HL-60 (cell line): ENCODE data around the gene CCM2.

Experiments used
- DNase-seq, 2 experiments: peaks; one replicate each; pipeline ENCODE4 v3.0.0-alpha.2; 2010 to 2020; ENCODE audit warnings: low read depth in 1 of 2, low spot score in 1 of 2
- H3K27ac ChIP-seq: fragments of 250-450 bp; sonication (Bioruptor Pico); replicated peaks from 2 replicates; pipeline ENCODE4 v1.5.1; 2020; ENCODE audit warnings: mild to moderate bottlenecking, moderate library complexity
- H3K27me3 ChIP-seq: fragments of 250-450 bp; sonication (Bioruptor Pico); 2 replicates; pipeline ENCODE4 v1.5.1; 2021; ENCODE audit warnings: mild to moderate bottlenecking, moderate library complexity; ENCODE audit not compliant: insufficient read depth, poor library complexity, severe bottlenecking
- H3K4me3 ChIP-seq: replicated peaks from 2 replicates; pipeline ENCODE4 v1.5.1; 2011; ENCODE audit warnings: mild to moderate bottlenecking, control low read depth, low read length; ENCODE audit not compliant: insufficient read depth
- GABPA ChIP-seq: IDR thresholded peaks from 2 replicates; pipeline ENCODE4 v1.6.1; 2012; ENCODE audit warnings: low read depth
- POLR2AphosphoS5 ChIP-seq: IDR thresholded peaks from 2 replicates; pipeline ENCODE4 v1.6.1; 2012; ENCODE audit warnings: low read depth
- SPI1 ChIP-seq: IDR thresholded peaks from 2 replicates; pipeline ENCODE4 v1.6.1; 2012; ENCODE audit warnings: low read depth, mild to moderate bottlenecking, borderline replicate concordance
- TF ChIP-seq, protein P1 (sequence below): IDR thresholded peaks from one replicate; pipeline ENCODE4 v1.5.1; 2011; ENCODE audit warnings: low read length, control low read depth, inconsistent platforms; ENCODE audit not compliant: insufficient read depth
- TF ChIP-seq, protein P2 (sequence below): IDR thresholded peaks from 2 replicates; pipeline ENCODE4 v1.6.1; 2012; ENCODE audit warnings: low read depth; ENCODE audit not compliant: insufficient replicate concordance

Gene CCM2

DNA sequence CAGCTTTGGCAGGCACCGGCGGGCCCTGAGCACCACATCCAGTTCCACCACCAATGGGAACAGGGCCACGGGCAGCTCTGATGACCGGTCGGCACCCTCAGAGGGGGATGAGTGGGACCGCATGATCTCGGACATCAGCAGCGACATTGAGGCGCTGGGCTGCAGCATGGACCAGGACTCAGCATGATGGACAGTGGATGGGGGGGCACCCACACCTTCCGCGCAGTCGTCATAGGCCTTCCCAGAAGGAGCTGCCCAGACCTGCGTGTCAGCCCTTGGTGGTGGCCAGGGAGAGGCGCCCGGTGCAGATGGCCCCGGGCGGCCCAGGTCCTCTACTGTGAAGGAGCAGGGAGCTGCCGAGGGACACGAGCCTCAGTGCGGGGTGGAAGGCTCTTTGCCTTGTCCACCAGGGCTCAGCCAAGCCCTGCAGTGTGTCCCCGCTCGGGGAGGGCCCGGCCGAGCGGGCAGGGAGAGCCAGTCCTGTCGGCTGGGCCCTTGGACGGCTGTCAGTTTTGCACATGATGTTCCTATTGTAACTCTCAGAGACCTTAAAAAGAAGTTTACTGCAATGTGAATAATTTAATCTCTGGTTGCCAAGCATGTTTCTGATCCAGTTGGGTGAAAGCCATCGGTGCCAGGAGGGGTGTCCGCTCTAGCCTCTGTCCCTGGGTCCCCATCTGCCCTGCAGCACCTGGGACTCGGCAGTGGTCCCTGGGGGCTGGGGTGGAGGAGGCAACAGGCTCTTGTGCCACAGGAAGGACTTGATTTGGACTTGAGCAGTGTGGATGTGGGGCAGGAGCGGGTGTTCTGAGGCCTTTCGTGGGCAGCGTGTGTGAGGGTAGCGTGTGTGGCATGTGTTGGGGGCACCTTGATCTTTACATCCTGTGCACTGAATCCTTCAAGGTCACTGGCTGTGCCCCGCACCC, 76.1 kb downstream of the CCM2 start:
- DNase-seq: no peak
- H3K4me3 ChIP-seq: no peak overlapping the region
- TF ChIP-seq SPI1 (no peak), GABPA (no peak), POLR2AphosphoS5 (0 out of 2 replicates have a peak, but pooled peaks have one; percentile 14)
- TF ChIP-seq, protein P1, sequence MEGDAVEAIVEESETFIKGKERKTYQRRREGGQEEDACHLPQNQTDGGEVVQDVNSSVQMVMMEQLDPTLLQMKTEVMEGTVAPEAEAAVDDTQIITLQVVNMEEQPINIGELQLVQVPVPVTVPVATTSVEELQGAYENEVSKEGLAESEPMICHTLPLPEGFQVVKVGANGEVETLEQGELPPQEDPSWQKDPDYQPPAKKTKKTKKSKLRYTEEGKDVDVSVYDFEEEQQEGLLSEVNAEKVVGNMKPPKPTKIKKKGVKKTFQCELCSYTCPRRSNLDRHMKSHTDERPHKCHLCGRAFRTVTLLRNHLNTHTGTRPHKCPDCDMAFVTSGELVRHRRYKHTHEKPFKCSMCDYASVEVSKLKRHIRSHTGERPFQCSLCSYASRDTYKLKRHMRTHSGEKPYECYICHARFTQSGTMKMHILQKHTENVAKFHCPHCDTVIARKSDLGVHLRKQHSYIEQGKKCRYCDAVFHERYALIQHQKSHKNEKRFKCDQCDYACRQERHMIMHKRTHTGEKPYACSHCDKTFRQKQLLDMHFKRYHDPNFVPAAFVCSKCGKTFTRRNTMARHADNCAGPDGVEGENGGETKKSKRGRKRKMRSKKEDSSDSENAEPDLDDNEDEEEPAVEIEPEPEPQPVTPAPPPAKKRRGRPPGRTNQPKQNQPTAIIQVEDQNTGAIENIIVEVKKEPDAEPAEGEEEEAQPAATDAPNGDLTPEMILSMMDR: no peak
- TF ChIP-seq, protein P2, sequence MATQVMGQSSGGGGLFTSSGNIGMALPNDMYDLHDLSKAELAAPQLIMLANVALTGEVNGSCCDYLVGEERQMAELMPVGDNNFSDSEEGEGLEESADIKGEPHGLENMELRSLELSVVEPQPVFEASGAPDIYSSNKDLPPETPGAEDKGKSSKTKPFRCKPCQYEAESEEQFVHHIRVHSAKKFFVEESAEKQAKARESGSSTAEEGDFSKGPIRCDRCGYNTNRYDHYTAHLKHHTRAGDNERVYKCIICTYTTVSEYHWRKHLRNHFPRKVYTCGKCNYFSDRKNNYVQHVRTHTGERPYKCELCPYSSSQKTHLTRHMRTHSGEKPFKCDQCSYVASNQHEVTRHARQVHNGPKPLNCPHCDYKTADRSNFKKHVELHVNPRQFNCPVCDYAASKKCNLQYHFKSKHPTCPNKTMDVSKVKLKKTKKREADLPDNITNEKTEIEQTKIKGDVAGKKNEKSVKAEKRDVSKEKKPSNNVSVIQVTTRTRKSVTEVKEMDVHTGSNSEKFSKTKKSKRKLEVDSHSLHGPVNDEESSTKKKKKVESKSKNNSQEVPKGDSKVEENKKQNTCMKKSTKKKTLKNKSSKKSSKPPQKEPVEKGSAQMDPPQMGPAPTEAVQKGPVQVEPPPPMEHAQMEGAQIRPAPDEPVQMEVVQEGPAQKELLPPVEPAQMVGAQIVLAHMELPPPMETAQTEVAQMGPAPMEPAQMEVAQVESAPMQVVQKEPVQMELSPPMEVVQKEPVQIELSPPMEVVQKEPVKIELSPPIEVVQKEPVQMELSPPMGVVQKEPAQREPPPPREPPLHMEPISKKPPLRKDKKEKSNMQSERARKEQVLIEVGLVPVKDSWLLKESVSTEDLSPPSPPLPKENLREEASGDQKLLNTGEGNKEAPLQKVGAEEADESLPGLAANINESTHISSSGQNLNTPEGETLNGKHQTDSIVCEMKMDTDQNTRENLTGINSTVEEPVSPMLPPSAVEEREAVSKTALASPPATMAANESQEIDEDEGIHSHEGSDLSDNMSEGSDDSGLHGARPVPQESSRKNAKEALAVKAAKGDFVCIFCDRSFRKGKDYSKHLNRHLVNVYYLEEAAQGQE: no peak
- no peak overlapping the region for H3K27ac ChIP-seq
- no peaks in the 10 kb centered on the region for H3K27me3 ChIP-seq

DNA sequence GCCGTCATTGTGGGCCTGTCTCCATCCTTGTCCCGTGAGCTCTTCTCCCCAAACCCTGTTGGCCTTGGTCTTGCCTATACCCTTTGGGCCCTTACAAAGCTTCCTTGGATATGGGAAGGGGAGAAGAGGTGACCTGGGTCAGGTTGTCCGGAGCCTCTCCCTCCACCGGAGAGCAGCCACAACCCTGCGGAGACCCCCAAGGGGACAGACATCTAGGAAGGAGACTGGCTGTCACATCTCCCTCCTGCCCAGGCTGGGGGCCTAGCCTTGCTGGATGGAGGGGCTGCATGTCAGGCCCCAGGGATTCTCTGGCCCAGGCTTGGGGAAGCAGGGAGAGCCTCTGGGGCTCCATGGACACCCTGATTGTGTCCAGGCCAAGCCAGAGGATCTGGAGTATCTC, 76.9 kb downstream of the CCM2 start:
- no peak for TF ChIP-seq POLR2AphosphoS5
- TF ChIP-seq, protein P1: no peak
- no peak for TF ChIP-seq SPI1
- no peak for TF ChIP-seq GABPA
- TF ChIP-seq, protein P2: no peak
- no peak overlapping the region for H3K4me3 ChIP-seq
- H3K27ac ChIP-seq: no peak overlapping the region
- no peaks in the 10 kb centered on the region for H3K27me3 ChIP-seq
- DNase-seq: no peak

DNA sequence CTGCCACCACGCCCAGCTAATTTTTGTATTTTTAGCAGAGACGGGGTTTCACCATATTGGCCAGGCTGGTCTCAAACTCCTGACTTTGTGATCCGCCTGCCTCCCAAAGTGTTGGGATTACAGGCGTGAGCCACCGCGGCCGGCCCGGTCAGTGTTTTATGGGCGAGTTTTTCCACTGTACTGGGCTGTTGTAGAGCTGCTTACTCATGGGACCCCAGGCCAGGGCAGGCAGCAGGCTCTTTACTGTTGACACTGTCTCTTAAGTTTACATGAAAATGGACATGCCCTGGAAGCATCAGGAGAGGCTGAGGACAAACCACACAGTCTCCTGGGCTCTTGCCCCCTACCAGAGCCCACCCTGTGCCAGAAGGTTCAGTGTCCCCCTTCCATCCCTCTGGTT, 77.6 kb downstream of the CCM2 start:
- no peak overlapping the region for H3K27ac ChIP-seq
- H3K4me3 ChIP-seq: no peak overlapping the region
- H3K27me3 ChIP-seq: no peaks in the 10 kb centered on the region
- DNase-seq: no peak
- TF ChIP-seq, protein P1: no peak
- TF ChIP-seq, protein P2: no peak
- no peak for TF ChIP-seq GABPA
- no peak for TF ChIP-seq SPI1
- no peak for TF ChIP-seq POLR2AphosphoS5
